GM21723 (cell line): Measurements from ENCODE around the gene RPF1.
A peak's percentile ranks its signal among the peaks of the same experiment; 100 is the strongest.
"Not testable (repeated sequence)": the region's sequence is repeated elsewhere in the genome, so short reads cannot be mapped to it uniquely, and the experiment has no call there.

Source experiments
- ATAC-seq: cut with Tn5 transposase; IDR thresholded peaks from one replicate; pipeline ENCODE4 v1.9.1; 2021; ENCODE audit warnings: mild to moderate bottlenecking, moderate library complexity; ENCODE audit not compliant: unreplicated experiment

Gene RPF1

GRCh38 chr1:84478876-84479868 lies at the start of gene RPF1:
TSS of gene RPF1 (plus strand) at chr1:84479266. CDS start at chr1:84479282, 16 bp downstream.
- peak; percentile 97 for ATAC-seq

GRCh38 chr1:84430546-84430945 lies 48.5 kb upstream of the RPF1 start:
- ATAC-seq: no peak

DNA sequence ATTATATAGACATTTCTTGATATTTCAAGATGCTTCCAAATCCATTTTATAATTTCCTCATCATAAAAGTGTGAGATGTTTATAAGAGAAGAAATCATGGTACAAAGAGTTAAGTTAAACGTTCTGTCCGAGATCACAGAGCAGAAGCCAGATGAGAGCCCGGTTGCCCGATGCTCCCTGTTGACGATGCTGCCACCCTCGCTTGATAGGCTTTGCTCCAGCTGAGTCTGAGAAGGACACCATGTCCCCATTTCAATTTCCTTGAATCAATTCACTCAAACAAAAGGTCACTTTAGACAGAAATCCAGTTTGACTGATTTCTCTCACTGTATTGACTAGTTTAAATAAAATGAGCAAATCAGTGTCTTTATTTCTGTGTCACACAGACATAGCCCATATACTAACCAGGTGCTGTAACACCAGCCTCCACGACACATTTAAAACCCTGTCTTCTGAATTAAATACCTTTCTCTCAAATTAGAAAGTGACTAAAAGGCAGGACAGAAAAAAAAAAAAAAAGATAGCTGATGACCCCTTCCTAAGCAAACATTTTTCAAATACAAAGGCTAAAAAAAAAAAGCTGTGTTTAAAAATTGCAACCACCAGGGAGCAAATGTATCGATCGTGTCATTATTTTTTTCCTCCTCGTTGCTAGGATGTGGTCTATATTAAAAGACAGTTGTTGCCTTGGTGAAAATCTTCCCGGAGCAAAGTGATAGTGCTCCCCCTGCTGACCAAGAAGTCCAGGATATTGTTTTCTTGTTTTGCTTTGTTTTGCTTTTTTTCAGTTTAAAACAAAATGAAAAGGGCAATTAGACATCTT lies 45.6 kb upstream of the RPF1 start:
- peak; percentile 51 for ATAC-seq

DNA sequence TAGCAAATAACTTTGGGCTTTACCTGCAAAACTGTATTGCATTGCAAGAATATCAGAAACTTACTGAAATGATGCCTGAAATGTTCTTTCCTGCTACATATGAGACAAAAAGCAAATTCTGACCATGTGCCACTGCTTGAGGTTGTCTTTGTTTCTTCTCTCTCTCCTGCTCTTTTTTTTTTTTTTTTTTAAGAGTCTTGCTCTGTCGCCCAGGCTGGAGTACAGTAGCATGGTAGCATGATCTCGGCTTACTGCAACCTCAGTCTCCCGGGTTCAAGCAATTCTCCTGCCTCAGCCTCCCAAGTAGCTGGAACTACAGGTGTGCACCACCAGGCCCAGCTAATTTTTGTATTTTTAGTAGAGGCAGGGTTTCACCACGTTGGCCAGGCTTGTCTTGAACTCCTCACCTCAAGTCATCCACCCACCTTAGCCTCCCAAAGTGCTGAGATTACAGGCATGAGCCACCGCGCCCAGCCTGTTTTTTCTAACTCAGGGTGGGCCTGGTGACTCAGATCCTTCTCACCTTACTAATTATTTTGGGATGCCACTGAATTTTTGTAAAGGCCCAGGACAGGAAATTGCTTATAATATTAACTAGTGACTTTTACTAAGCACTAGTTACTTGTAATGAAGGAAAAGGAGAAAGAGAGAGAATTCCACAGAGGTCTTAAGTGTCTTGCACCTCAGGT lies 44.8 kb upstream of the RPF1 start:
- ATAC-seq: no peak

DNA sequence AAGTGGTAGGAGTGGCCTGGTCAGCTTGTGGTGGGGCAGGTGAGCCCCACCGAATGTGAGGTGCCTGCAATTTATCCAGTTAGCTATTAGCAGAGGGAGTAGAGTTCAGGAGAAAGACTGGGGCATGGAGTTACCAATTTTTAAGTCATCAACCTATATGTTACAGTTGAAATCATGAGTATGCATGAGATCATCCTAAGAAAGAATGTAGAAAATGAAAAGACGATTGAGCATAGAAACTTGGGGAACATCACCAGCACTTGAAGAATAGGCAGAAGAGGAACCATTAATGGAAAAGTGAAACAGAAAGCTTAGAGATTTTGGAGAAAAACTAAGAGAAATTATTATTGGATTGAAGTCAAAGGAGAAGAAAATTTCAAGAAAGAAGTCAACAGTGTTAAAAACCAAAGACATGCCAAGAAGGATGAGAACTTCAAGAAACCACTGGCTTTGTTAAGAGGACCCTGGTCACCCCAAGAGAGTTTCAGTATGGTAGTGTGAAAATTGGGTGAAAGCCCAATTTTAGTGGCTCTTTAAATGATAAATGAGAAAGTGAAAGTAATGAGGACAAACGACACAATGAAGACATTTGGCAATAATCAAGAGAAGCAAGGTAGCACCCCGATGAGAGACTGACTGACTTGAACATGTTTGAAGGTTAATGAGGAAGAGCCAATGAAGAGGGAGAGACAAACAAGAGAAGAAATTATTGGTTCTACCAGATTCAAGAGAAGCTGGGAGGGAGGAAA lies 44.1 kb upstream of the RPF1 start:
- ATAC-seq: no peak

GRCh38 chr1:84436876-84437655 lies 42.0 kb upstream of the RPF1 start:
- ATAC-seq: peak; percentile 54

GRCh38 chr1:84442256-84442655 lies 36.8 kb upstream of the RPF1 start:
- ATAC-seq: peak; percentile 99

- peak; percentile 12 for ATAC-seq
Observed at GRCh38 chr1:84442747-84443646, 36.1 kb upstream of the RPF1 start.

DNA sequence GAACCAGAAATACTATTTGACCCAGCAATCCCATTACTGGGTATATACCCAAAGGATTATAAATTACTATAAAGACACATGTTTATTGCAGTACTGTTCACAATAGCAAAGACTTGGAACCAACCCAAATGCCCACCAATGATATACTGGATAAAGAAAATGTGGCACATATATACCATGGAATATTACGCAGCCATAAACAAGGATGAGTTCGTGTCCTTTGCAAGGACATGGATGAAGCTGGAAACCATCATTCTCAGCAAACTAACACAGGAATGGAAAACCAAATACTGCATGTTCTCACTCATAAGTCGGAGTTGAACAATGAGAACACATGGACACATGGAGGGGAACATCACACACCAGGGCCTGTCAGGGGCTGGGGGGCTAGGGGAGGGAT lies 30.4 kb upstream of the RPF1 start:
- ATAC-seq: not testable (repeated sequence)

DNA sequence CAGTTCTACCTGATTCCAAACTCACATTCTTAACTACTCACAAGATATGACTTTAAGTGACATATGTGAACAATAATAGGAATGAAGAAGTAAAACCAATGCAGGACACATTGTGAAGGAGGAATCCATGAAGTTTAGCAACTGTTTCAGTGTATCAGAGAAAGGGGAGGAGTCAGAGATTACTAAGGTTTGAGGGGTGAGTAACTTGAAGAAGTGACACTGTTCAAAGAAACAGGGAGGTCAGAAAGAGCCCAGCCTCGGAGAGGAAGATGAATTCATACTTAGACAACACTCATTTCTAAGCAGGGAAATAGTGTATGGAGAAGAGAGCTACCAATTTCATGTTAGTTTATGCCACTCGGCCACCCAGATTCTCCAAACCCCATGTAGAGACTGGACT lies 28.2 kb upstream of the RPF1 start:
- ATAC-seq: no peak

- ATAC-seq: no peak
Observed at GRCh38 chr1:84452436-84452835, 26.6 kb upstream of the RPF1 start.

GRCh38 chr1:84462118-84462517 lies 16.9 kb upstream of the RPF1 start:
- no peak for ATAC-seq

- ATAC-seq: no peak
Observed at GRCh38 chr1:84467298-84467697, 11.8 kb upstream of the RPF1 start.

DNA sequence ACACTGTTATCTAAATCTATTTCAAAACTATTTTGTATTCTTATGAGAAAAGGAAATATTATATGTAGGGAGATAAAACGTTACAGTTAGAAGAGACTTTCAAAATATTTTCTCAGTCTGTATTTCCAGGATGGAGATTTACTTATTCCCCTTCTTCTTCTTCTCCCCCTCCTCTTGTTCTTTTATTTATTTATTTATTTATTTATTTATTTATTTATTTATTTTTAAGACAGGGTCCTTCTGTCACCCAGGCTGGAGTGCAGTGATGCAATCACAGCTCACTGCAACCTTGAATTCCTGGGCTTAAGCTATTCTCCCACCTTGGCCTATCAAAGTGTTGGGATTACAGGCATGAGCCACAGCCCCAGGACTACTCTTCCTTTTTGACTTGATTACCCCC lies 2.8 kb upstream of the RPF1 start:
- ATAC-seq: no peak

DNA sequence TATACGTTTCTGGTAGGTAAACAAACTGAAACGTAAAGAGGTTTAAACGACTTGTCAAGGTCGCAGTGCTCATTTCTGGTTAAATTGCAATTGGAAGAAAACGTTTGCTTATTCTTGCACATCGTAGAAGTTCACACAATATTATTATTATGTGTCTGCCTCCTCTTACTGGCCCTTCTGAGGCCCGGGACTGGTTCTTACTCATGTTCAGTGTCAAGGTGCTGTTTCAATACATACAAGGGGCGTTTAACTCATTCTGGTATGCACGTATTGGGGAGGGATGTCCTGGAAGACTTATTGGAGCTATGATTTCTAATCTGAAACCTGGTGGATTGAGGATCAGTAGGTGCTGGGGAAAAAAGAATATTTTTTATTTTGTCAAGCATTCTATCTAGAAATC lies 932 bp downstream of the RPF1 start:
- ATAC-seq: peak; percentile 24

- no peak for ATAC-seq
Observed at GRCh38 chr1:84480650-84481049, 1.6 kb downstream of the RPF1 start.

DNA sequence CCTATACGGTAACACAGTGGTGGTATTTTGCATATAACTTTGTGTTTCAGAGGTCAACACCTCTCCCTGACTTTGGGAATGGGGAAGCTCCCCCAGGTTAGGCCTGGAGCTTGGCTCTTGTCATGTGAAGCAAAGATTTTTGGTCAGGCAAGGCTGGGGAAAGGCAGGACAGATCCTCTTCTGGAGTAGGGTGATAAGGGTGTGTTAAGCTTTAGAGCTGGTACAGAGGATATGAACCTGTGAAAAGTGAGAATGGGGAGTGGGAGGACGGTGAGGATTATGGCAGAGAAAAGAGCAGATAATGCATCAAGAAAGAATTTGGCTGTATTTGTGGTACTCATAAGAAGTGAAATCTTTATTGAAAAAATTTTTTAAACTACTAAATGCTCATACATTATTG lies 2.3 kb downstream of the RPF1 start:
- ATAC-seq: no peak

GRCh38 chr1:84488107-84488506 lies 9.0 kb downstream of the RPF1 start:
- no peak for ATAC-seq

- ATAC-seq: no peak
Observed at GRCh38 chr1:84489766-84490165, 10.7 kb downstream of the RPF1 start.
